Loucy (cell line): ENCODE measurements around the gene FLVCR2.

Experiments
- H2AFZ ChIP-seq: fragments of 200-600 bp; sonication (generic); 2 replicates; pipeline ENCODE4 v1.6.0; 2016; ENCODE audit warnings: antibody characterized with exemption, mild to moderate bottlenecking, low read length, moderate library complexity
- H3F3A ChIP-seq: fragments of 200-600 bp; 2 replicates; pipeline ENCODE4 v1.6.0; 2016; ENCODE audit warnings: antibody characterized with exemption, low read depth, mild to moderate bottlenecking
- H3K27me3 ChIP-seq: fragments of 200-600 bp; sonication (generic); 2 replicates; pipeline ENCODE4 v1.6.1; 2014; ENCODE audit warnings: low read length, mild to moderate bottlenecking; ENCODE audit not compliant: insufficient read depth, poor library complexity, severe bottlenecking
- H3K36me3 ChIP-seq: fragments of 200-600 bp; sonication (generic); 2 replicates; pipeline ENCODE4 v1.6.1; 2016; ENCODE audit warnings: low read length; ENCODE audit not compliant: insufficient read depth
- H3K4me1 ChIP-seq: fragments of 200-600 bp; sonication (generic); 2 replicates; pipeline ENCODE4 v1.5.1; 2014; ENCODE audit warnings: low read length, mild to moderate bottlenecking; ENCODE audit not compliant: insufficient read depth, poor library complexity, severe bottlenecking
- H3K4me2 ChIP-seq: fragments of 200-600 bp; sonication (generic); 2 replicates; pipeline ENCODE4 v1.6.0; 2014; ENCODE audit warnings: antibody characterized with exemption, low read length, low read depth, mild to moderate bottlenecking; ENCODE audit not compliant: poor library complexity, severe bottlenecking
- H3K4me3 ChIP-seq: fragments of 200-600 bp; sonication (generic); 2 replicates; pipeline ENCODE4 v1.5.1; 2014; ENCODE audit warnings: low read length, mild to moderate bottlenecking, mixed read lengths; ENCODE audit not compliant: poor library complexity, severe bottlenecking
- H3K79me2 ChIP-seq: fragments of 200-600 bp; sonication (generic); 2 replicates; pipeline ENCODE4 v1.6.1; 2014; ENCODE audit warnings: low read length; ENCODE audit not compliant: insufficient read depth
- H3K9ac ChIP-seq: fragments of 200-600 bp; sonication (generic); 2 replicates; pipeline ENCODE4 v1.6.0; 2014; ENCODE audit warnings: mild to moderate bottlenecking, low read depth, low read length, moderate library complexity; ENCODE audit not compliant: poor library complexity, severe bottlenecking
- H3K9me2 ChIP-seq: fragments of 200-600 bp; sonication (generic); replicated peaks from 2 replicates; pipeline ENCODE4 v1.6.1; 2016; ENCODE audit warnings: low read depth, low read length, mixed read lengths
- H3K9me3 ChIP-seq: fragments of 200-600 bp; sonication (generic); 2 replicates; pipeline ENCODE4 v1.6.1; 2014; ENCODE audit warnings: mild to moderate bottlenecking, antibody characterized with exemption, low read length, low read depth; ENCODE audit not compliant: insufficient read depth
- H4K20me1 ChIP-seq: fragments of 200-600 bp; sonication (generic); 2 replicates; pipeline ENCODE4 v1.6.0; 2014; ENCODE audit warnings: antibody characterized with exemption, low read length, mild to moderate bottlenecking; ENCODE audit not compliant: insufficient read depth, poor library complexity, severe bottlenecking
- EZH2phosphoT487 ChIP-seq: fragments of 200-600 bp; IDR thresholded peaks from 2 replicates; pipeline ENCODE4 v1.6.1; 2018; ENCODE audit warnings: antibody characterized with exemption, mild to moderate bottlenecking, moderate library complexity, borderline replicate concordance
- TF ChIP-seq, protein P1 (sequence below): fragments of 200-600 bp; sonication (generic); conservative IDR thresholded peaks from 2 replicates; pipeline ENCODE4 v1.5.1; 2014; ENCODE audit warnings: mild to moderate bottlenecking, antibody characterized with exemption, low read length

The FLVCR2 gene

DNA sequence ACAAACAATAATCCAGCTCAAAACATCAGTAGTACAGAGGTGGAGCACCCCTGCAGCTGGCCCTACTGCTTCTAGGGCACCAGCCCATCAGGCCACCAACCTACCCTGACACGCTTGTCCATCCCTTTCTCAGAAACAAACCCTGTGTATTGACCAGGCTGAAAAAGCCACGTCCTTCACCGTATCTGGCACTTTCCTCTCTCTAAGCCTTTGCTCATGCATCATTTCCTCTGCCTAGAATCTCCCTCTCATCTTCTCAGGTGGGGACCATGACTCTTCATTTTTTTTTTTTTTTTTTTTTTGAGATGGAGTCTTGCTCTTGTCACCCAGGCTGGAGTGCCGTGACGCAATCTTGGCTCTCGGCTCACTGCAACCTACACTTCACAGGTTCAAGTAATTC lies 25.3 kb upstream of the FLVCR2 start:
- no peaks in the 10 kb centered on the region for H3F3A ChIP-seq
- H3K4me2 ChIP-seq, result no peak overlapping the region
- no peak overlapping the region for H2AFZ ChIP-seq
- H3K9ac ChIP-seq, result no peak overlapping the region
- H3K9me3 ChIP-seq, result no peaks in the 10 kb centered on the region
- no peaks in the 10 kb centered on the region for H3K79me2 ChIP-seq
- peaks cover 6% of the 10 kb centered on the region for H3K4me1 ChIP-seq
- H3K4me3 ChIP-seq, result no peak overlapping the region
- H3K36me3 ChIP-seq, result peaks cover 4% of the 10 kb centered on the region; the same call in 1 of the 2 replicates
- no peaks in the 10 kb centered on the region for H3K9me2 ChIP-seq
- H4K20me1 ChIP-seq, result no peaks in the 10 kb centered on the region
- no peaks in the 10 kb centered on the region for H3K27me3 ChIP-seq
- TF ChIP-seq EZH2phosphoT487, result no peak
- TF ChIP-seq, protein P1, sequence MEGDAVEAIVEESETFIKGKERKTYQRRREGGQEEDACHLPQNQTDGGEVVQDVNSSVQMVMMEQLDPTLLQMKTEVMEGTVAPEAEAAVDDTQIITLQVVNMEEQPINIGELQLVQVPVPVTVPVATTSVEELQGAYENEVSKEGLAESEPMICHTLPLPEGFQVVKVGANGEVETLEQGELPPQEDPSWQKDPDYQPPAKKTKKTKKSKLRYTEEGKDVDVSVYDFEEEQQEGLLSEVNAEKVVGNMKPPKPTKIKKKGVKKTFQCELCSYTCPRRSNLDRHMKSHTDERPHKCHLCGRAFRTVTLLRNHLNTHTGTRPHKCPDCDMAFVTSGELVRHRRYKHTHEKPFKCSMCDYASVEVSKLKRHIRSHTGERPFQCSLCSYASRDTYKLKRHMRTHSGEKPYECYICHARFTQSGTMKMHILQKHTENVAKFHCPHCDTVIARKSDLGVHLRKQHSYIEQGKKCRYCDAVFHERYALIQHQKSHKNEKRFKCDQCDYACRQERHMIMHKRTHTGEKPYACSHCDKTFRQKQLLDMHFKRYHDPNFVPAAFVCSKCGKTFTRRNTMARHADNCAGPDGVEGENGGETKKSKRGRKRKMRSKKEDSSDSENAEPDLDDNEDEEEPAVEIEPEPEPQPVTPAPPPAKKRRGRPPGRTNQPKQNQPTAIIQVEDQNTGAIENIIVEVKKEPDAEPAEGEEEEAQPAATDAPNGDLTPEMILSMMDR, result no peak

DNA sequence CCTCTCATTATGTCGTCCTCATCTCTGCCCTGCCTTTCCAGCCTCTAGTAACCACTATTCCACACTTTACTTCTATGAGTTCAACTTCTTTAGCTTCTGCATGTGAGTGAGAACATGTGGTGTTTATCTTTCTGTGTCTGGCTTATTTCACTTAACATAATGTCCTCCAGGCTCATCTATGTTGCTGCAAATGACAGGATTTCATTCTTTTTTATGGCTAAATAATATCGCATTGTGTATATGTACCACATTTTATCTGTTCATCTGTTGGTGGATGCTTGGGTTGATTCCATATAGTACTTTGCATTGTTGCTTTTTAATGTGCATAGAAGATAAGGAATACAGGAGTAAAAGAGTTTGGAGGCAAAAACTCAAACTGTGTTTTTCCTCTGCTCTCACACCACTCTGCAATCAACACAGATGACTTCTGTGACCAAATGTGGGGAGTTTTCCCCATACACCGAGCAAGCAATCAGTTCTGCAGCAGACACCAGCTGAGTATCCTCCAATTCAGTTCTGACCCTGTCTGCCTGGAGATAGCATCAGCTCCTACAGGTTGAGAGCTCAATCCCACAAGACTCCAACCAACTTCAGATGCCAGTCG lies 24.6 kb upstream of the FLVCR2 start:
- Histone ChIP-seq H3K36me3 (no peaks in the 10 kb centered on the region), H3K9me2 (no peaks in the 10 kb centered on the region), H3K79me2 (no peaks in the 10 kb centered on the region), H3K9me3 (no peaks in the 10 kb centered on the region), H3K4me3 (no peak overlapping the region), H3K9ac (no peak overlapping the region), H3K4me2 (no peak overlapping the region), H2AFZ (no peak overlapping the region), H3F3A (no peaks in the 10 kb centered on the region), H4K20me1 (no peaks in the 10 kb centered on the region), H3K27me3 (no peaks in the 10 kb centered on the region), H3K4me1 (peaks cover 6% of the 10 kb centered on the region)
- TF ChIP-seq, protein P1, result no peak
- TF ChIP-seq EZH2phosphoT487, result no peak

DNA sequence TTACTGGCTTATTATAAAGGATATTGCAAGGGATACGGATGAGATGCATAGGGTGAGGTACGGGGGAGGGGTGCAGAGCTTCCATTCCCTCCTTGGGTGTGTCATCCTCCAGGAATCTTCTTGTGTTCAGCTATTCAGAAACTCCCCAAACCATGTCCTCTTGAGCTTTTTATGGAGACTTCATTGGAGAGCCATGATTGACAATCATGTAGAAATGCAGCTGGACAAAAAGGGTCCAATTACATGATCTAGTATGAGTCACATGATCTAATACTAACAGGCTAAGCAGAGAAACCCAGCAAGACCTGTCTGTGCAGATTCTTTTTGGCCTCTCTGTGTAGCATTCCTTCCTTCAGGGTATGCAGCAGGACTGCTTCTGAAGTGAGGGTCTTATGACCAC lies 23.9 kb upstream of the FLVCR2 start:
- H3K9ac ChIP-seq, result no peak overlapping the region
- no peaks in the 10 kb centered on the region for H4K20me1 ChIP-seq
- H3K36me3 ChIP-seq, result no peaks in the 10 kb centered on the region
- no peak overlapping the region for H2AFZ ChIP-seq
- no peak overlapping the region for H3K4me2 ChIP-seq
- H3K4me1 ChIP-seq, result peaks cover 6% of the 10 kb centered on the region
- no peaks in the 10 kb centered on the region for H3K9me3 ChIP-seq
- H3K9me2 ChIP-seq, result no peaks in the 10 kb centered on the region
- H3K4me3 ChIP-seq, result no peak overlapping the region
- H3K27me3 ChIP-seq, result no peaks in the 10 kb centered on the region
- H3K79me2 ChIP-seq, result no peaks in the 10 kb centered on the region
- H3F3A ChIP-seq, result no peaks in the 10 kb centered on the region
- no peak for TF ChIP-seq EZH2phosphoT487
- TF ChIP-seq, protein P1, result no peak
